Fibroblast of gingiva (primary cell): ENCODE results near the gene MANBA.

ENCODE experiments used
- DNase-seq: peaks from one replicate; pipeline ENCODE4 v3.0.0-alpha.2; 2011; ENCODE audit warnings: low read depth

MANBA gene

GRCh38 chr4:102760645-102761295 lies at the start of gene MANBA:
Gene MANBA, minus strand, starts transcription at chr4:102760968. Its CDS starts 74 bp downstream, at chr4:102760894.
- DNase-seq, result peak; percentile 71

GRCh38 chr4:102809691-102810090 lies 48.9 kb upstream of the MANBA start:
- no peak for DNase-seq

- DNase-seq, result no peak
Measured at GRCh38 chr4:102809190-102809589, 48.4 kb upstream of the MANBA start.

- DNase-seq, result no peak
Measured at GRCh38 chr4:102808009-102808408, 47.2 kb upstream of the MANBA start.

GRCh38 chr4:102807345-102807744 lies 46.6 kb upstream of the MANBA start:
- DNase-seq, result no peak

- DNase-seq, result peak; percentile 37
Measured at GRCh38 chr4:102799816-102800215, 39.0 kb upstream of the MANBA start.

- no peak for DNase-seq
Measured at GRCh38 chr4:102794999-102795398, 34.2 kb upstream of the MANBA start.

- DNase-seq, result no peak
Measured at GRCh38 chr4:102792361-102792936, 31.7 kb upstream of the MANBA start.

- no peak for DNase-seq
Measured at GRCh38 chr4:102791318-102791835, 30.6 kb upstream of the MANBA start.

- DNase-seq, result peak; percentile 81
Measured at GRCh38 chr4:102789317-102789717, 28.5 kb upstream of the MANBA start.

GRCh38 chr4:102787944-102788343 lies 27.2 kb upstream of the MANBA start:
- DNase-seq, result no peak

GRCh38 chr4:102787096-102787881 lies 26.5 kb upstream of the MANBA start:
- DNase-seq, result peak; percentile 75

- no peak for DNase-seq
Measured at GRCh38 chr4:102786279-102786678, 25.5 kb upstream of the MANBA start.

GRCh38 chr4:102783006-102783405 lies 22.2 kb upstream of the MANBA start:
- DNase-seq, result peak; percentile 68

GRCh38 chr4:102781570-102781969 lies 20.8 kb upstream of the MANBA start:
- no peak for DNase-seq

- DNase-seq, result peak; percentile 14
Measured at GRCh38 chr4:102780476-102781144, 19.8 kb upstream of the MANBA start.

GRCh38 chr4:102779204-102779603 lies 18.4 kb upstream of the MANBA start:
- DNase-seq, result no peak

GRCh38 chr4:102778720-102779119 lies 18.0 kb upstream of the MANBA start:
- DNase-seq, result no peak

- DNase-seq, result no peak
Measured at GRCh38 chr4:102775805-102776204, 15.0 kb upstream of the MANBA start.

GRCh38 chr4:102774254-102774653 lies 13.5 kb upstream of the MANBA start:
- no peak for DNase-seq

GRCh38 chr4:102772738-102773340 lies 12.1 kb upstream of the MANBA start:
- DNase-seq, result no peak

- no peak for DNase-seq
Measured at GRCh38 chr4:102764901-102765300, 4.1 kb upstream of the MANBA start.
